B cell (primary cell): ENCODE data around the gene CD109. TPM values are rescaled to one million over a fixed set of nuclear protein-coding genes. Genes with fewer than 3 reads are reported as not detected.

Experiments
- ATAC-seq: fragments of 200-7000 bp; cut with Tn5 transposase; one replicate; pipeline ENCODE4 v1.10.0; 2021; ENCODE audit warnings: low read depth, mild to moderate bottlenecking, moderate number of reproducible peaks, moderate library complexity
- CTCF ChIA-PET: fragments of 350-600 bp; sonication (Branson Sonifier 250); formaldehyde crosslinking; loops from one replicate; lab custom pipeline; 2021; ENCODE audit warnings: antibody characterized with exemption, inconsistent platforms; lab: Charles Lee
- POLR2A ChIA-PET: fragments of 350-600 bp; sonication (Branson Sonifier 250); formaldehyde crosslinking; loops from one replicate; lab custom pipeline; 2021; ENCODE audit warnings: antibody characterized with exemption; lab: Charles Lee
- DNase-seq: peaks from one replicate; pipeline ENCODE4 v3.0.0; 2013
- H2AFZ ChIP-seq: 2 replicates; pipeline ENCODE4 v1.6.1; 2012; ENCODE audit warnings: mild to moderate bottlenecking, low read depth, low read length; ENCODE audit not compliant: insufficient read depth, poor library complexity, severe bottlenecking
- H3K27ac ChIP-seq, 2 donors: 1 replicate in 1 of 2; 2 replicates in 1 of 2; pipeline ENCODE4 v1.5.1; 2012 to 2013; ENCODE audit warnings: low read length in 2 of 2, mild to moderate bottlenecking in 2 of 2, moderate library complexity in 1 of 2
- H3K27me3 ChIP-seq, 4 experiments: fragments of 200-600 bp in 1 of 4; sonication (generic) in 1 of 4; replicated peaks in 1 of 4; 1 replicate in 2 of 4; 2 replicates in 2 of 4; pipeline versions ENCODE4 v1.6.1 to v1.7.0; 2013 to 2016; ENCODE audit warnings: low read length in 3 of 4, mild to moderate bottlenecking in 2 of 4, mixed read lengths in 1 of 4, moderate library complexity in 1 of 4; ENCODE audit not compliant: insufficient read depth in 4 of 4, control insufficient read depth in 3 of 4; ENCODE audit errors: control extremely low read depth in 1 of 4
- H3K36me3 ChIP-seq, 2 experiments: replicated peaks in 1 of 2; 1 replicate in 1 of 2; 2 replicates in 1 of 2; pipeline versions ENCODE4 v1.6.1 to v1.7.1; 2013; ENCODE audit warnings: low read length in 1 of 2; ENCODE audit not compliant: insufficient read depth in 2 of 2, control insufficient read depth in 1 of 2; ENCODE audit errors: control extremely low read depth in 1 of 2, extremely low read depth in 1 of 2
- H3K4me1 ChIP-seq, 2 donors: fragments of 200-600 bp in 1 of 2; sonication (generic) in 1 of 2; 1 replicate in 1 of 2; 2 replicates in 1 of 2; pipeline versions ENCODE4 v1.5.1 to v1.6.1; 2013 to 2017; ENCODE audit warnings: low read length in 2 of 2; ENCODE audit not compliant: control insufficient read depth in 2 of 2, insufficient read depth in 2 of 2
- H3K4me2 ChIP-seq: replicated peaks from 2 replicates; pipeline ENCODE3; 2012; ENCODE audit warnings: mild to moderate bottlenecking, low read depth, low read length; ENCODE audit not compliant: poor library complexity, severe bottlenecking
- H3K4me3 ChIP-seq, 5 experiments: fragments of 200-600 bp in 1 of 5; sonication (generic) in 1 of 5; 1 replicate in 3 of 5; 2 replicates in 2 of 5; pipeline versions ENCODE4 v1.5.1 to v1.7.0; 2011 to 2016; ENCODE audit warnings: low read length in 4 of 5, mild to moderate bottlenecking in 4 of 5, low read depth in 2 of 5, control low read depth in 1 of 5, moderate library complexity in 1 of 5; ENCODE audit not compliant: insufficient read depth in 1 of 5; ENCODE audit errors: control extremely low read depth in 1 of 5, extremely low read depth in 1 of 5
- H3K79me2 ChIP-seq: fragments of 200-600 bp; sonication (generic); one replicate; pipeline ENCODE4 v1.6.0; 2016; ENCODE audit warnings: low read length; ENCODE audit not compliant: control insufficient read depth, insufficient read depth
- H3K9ac ChIP-seq: fragments of 200-600 bp; sonication (generic); 2 replicates; pipeline ENCODE4 v1.6.1; 2017; ENCODE audit warnings: mild to moderate bottlenecking, low read length, moderate library complexity
- H3K9me3 ChIP-seq, 3 donors: one replicate each; pipeline versions ENCODE4 v1.6.1 to v1.7.1; 2013; ENCODE audit warnings: low read length in 2 of 3; ENCODE audit not compliant: control insufficient read depth in 2 of 3, insufficient read depth in 1 of 3; ENCODE audit errors: control extremely low read depth in 1 of 3
- H4K20me1 ChIP-seq: 2 replicates; pipeline ENCODE4 v1.6.0; 2012; ENCODE audit warnings: mild to moderate bottlenecking, low read length; ENCODE audit not compliant: insufficient read depth, control insufficient read depth, poor library complexity, severe bottlenecking
- H3K27ac Mint-ChIP-seq: one replicate; pipeline ENCODE4 v1.8.0; 2021; ENCODE audit warnings: mixed read lengths
- H3K27me3 Mint-ChIP-seq: one replicate; pipeline ENCODE4 v1.8.0; 2021; ENCODE audit warnings: mixed read lengths
- H3K4me1 Mint-ChIP-seq: one replicate; pipeline ENCODE4 v1.8.0; 2021; ENCODE audit warnings: mixed read lengths
- H3K4me3 Mint-ChIP-seq: one replicate; pipeline ENCODE4 v1.8.0; 2021; ENCODE audit warnings: mixed read lengths
- H3K9me3 Mint-ChIP-seq: one replicate; pipeline ENCODE4 v1.8.0; 2022; ENCODE audit warnings: mixed read lengths; ENCODE audit not compliant: insufficient read depth
- EZH2 ChIP-seq: IDR thresholded peaks from 2 replicates; pipeline ENCODE4 v1.6.1; 2012; ENCODE audit warnings: borderline replicate concordance, low read depth, mild to moderate bottlenecking, moderate library complexity, low read length; ENCODE audit not compliant: insufficient read depth, poor library complexity, severe bottlenecking
- WGBS: methylation state at CpG from one replicate; pipeline ENCODE4 v1.1.5; 2013; ENCODE audit warnings: missing lambda C conversion rate; ENCODE audit not compliant: insufficient coverage; 5-methylcytosine and 5-hydroxymethylcytosine counted together
- intact Hi-C: fragments of 100-400 bp; cut with micrococcal nuclease; formaldehyde crosslinking; loops from one replicate; pipeline ENCODE4 v1.10.0; 2022
- polyA plus RNA-seq: library from polyadenylated mRNA; depleted of rRNA; stranded (reverse); fragments of >200 nt; gene quantifications from 2 replicates; pipeline ENCODE4 v1.2.3, GENCODE V29; 2012
- total RNA-seq, 2 donors: library from RNA; stranded (reverse); fragments of 120-200 nt in 1 of 2; gene quantifications; 1 replicate in 1 of 2; 2 replicates in 1 of 2; pipeline versions ENCODE4 v1.2.3 to v1.2.4, GENCODE V29; 2013 to 2022
- TF ChIP-seq, protein P1 (sequence below): fragments of 200-600 bp; IDR thresholded peaks from one replicate; pipeline ENCODE4 v1.8.0; 2022; ENCODE audit warnings: antibody characterized with exemption, mild to moderate bottlenecking

The CD109 gene
- total and polyA plus RNA-seq, 2 donors (not counting 1 experiment from before 2014, with no cell fraction given): 0.15 TPM; not detected in 1

DNA sequence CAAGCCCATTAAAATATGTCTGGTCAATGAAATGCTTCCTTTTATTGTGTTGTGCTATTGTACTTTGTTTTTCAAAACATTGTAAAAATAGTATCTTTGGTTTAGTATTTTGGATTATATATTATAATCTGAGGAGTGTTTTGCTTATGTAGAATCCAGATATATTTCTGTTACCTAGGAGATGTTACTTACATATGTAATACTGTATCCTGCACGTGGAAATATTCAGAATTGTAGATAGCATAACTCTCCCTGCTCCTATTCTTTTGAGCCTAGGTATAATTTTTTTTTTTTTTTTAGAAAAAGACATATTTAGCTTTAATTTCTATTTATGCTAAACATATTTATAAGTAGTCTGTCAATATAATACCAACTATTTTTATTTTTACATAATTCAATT lies 130.6 kb downstream of the CD109 start:
- no peak for ATAC-seq
- Histone ChIP-seq H3K4me2 (no peak overlapping the region), H3K36me3 (no peaks in the 10 kb centered on the region), H3K9ac (no peak overlapping the region), H3K27me3 (no peaks in the 10 kb centered on the region), H3K4me1 (no peaks in the 10 kb centered on the region), H3K4me3 (no peak overlapping the region), H3K79me2 (no peaks in the 10 kb centered on the region), H2AFZ (no peak overlapping the region), H4K20me1 (no peaks in the 10 kb centered on the region), H3K9me3 (no peaks in the 10 kb centered on the region), H3K27ac (no peak overlapping the region)
- Mint-ChIP-seq H3K9me3 (no peaks in the 10 kb centered on the region), H3K27me3 (no peaks in the 10 kb centered on the region), H3K4me1 (no peaks in the 10 kb centered on the region), H3K4me3 (no peak overlapping the region), H3K27ac (no peak overlapping the region)
- intact Hi-C loops: no loop called here
- ChIA-PET POLR2A (no interaction called here), CTCF (no interaction called here)
- no peak for TF ChIP-seq EZH2
- TF ChIP-seq, protein P1, sequence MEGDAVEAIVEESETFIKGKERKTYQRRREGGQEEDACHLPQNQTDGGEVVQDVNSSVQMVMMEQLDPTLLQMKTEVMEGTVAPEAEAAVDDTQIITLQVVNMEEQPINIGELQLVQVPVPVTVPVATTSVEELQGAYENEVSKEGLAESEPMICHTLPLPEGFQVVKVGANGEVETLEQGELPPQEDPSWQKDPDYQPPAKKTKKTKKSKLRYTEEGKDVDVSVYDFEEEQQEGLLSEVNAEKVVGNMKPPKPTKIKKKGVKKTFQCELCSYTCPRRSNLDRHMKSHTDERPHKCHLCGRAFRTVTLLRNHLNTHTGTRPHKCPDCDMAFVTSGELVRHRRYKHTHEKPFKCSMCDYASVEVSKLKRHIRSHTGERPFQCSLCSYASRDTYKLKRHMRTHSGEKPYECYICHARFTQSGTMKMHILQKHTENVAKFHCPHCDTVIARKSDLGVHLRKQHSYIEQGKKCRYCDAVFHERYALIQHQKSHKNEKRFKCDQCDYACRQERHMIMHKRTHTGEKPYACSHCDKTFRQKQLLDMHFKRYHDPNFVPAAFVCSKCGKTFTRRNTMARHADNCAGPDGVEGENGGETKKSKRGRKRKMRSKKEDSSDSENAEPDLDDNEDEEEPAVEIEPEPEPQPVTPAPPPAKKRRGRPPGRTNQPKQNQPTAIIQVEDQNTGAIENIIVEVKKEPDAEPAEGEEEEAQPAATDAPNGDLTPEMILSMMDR: no peak
- WGBS: no CpG with 5 or more reads among the region's 1 CpG
- DNase-seq: no peak

DNA sequence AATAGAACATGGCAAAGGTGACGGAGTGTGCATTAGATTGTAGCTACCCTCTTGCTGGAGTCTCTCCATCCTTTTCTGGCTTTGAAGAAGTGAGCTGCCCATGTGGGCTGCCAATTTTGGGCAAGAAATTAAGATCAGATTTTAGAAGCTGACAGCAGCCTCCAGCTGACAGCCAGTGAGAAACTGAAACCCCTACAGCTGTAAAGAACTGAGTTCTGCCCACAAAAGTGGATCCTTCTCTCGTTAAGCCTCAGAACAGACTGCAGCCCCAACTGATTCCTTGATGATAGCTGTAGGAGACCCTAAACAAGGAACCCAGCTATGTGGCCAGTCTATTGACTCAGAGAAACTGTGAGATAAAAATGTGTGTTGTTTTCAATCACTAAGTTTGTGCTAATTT lies 134.1 kb downstream of the CD109 start:
- DNase-seq (no peak), ATAC-seq (no peak)
- no peaks in the 10 kb centered on the region for H3K27me3 Mint-ChIP-seq
- no peaks in the 10 kb centered on the region for H3K9me3 Mint-ChIP-seq
- H3K27ac Mint-ChIP-seq: no peak overlapping the region
- no peak overlapping the region for H3K4me3 ChIP-seq
- WGBS: 95% methylated on average over 2 of the region's 2 CpGs
- H3K4me1 ChIP-seq: no peaks in the 10 kb centered on the region
- no peaks in the 10 kb centered on the region for H3K4me1 Mint-ChIP-seq
- H3K4me3 Mint-ChIP-seq: no peak overlapping the region
- ChIA-PET CTCF (no interaction called here), POLR2A (no interaction called here)
- no peak overlapping the region for H3K9ac ChIP-seq
- H3K4me2 ChIP-seq: no peak overlapping the region
- intact Hi-C loops: no loop called here
- no peaks in the 10 kb centered on the region for H3K36me3 ChIP-seq
- TF ChIP-seq EZH2: no peak
- TF ChIP-seq, protein P1: no peak
- no peaks in the 10 kb centered on the region for H4K20me1 ChIP-seq
- H3K9me3 ChIP-seq: no peaks in the 10 kb centered on the region
- H3K27ac ChIP-seq: no peak overlapping the region
- H3K79me2 ChIP-seq: no peaks in the 10 kb centered on the region
- H3K27me3 ChIP-seq: no peaks in the 10 kb centered on the region
- no peak overlapping the region for H2AFZ ChIP-seq
